ENCODE measurements around the gene SELENOW.
"Not testable (repeated sequence)": the region's sequence is repeated elsewhere in the genome, so short reads cannot be mapped to it uniquely, and the experiment has no call there.

Gene SELENOW

DNA sequence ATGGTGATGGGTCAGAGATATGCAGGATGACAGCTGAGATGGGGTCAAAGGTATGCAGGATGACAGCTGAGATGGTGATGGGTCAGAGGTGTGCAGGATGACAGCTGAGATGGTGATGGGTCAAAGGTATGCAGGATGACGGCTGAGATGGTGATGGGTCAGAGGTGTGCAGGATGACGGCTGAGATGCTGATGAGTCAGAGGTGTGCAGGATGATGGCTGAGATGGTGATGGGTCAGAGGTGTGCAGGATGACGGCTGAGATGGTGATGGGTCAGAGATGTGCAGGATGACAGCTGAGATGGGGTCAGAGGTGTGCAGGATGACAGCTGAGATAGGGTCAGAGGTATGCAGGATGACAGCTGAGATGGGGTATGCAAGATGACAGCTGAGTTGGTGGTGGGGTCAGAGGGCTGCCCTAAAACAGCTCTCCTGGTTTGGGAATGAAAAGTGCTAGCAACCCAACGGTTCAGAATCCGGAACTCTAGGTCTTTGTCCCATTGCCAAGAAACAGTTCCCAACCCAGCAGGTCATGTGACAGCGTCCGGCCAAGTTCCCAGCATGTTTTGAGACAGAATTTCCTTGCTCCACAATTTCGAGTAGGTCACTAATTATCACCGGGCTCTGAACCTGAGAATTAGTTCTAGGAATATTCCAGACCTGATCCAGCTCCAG, 3.2 kb downstream of the SELENOW start:
- H3K27ac ChIP-seq (ENCODE audit: poor library complexity, severe bottlenecking) = no peak overlapping the region
- H3K27me3 ChIP-seq (ENCODE audit: insufficient read depth, poor library complexity, severe bottlenecking) = no peaks in the 10 kb centered on the region
- H3K36me3 ChIP-seq (ENCODE audit: low read depth) = peaks cover 43% of the 10 kb centered on the region
- H3K4me1 ChIP-seq (ENCODE audit: insufficient read depth, poor library complexity, severe bottlenecking) = peaks cover 9% of the 10 kb centered on the region
- no peaks in the 10 kb centered on the region for H3K9me3 ChIP-seq (ENCODE audit: severe bottlenecking)
- TF ChIP-seq, protein P1, sequence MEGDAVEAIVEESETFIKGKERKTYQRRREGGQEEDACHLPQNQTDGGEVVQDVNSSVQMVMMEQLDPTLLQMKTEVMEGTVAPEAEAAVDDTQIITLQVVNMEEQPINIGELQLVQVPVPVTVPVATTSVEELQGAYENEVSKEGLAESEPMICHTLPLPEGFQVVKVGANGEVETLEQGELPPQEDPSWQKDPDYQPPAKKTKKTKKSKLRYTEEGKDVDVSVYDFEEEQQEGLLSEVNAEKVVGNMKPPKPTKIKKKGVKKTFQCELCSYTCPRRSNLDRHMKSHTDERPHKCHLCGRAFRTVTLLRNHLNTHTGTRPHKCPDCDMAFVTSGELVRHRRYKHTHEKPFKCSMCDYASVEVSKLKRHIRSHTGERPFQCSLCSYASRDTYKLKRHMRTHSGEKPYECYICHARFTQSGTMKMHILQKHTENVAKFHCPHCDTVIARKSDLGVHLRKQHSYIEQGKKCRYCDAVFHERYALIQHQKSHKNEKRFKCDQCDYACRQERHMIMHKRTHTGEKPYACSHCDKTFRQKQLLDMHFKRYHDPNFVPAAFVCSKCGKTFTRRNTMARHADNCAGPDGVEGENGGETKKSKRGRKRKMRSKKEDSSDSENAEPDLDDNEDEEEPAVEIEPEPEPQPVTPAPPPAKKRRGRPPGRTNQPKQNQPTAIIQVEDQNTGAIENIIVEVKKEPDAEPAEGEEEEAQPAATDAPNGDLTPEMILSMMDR (IDR thresholded peaks at IDR 0.05; ENCODE audit: poor library complexity, severe bottlenecking) = no peak
- ATAC-seq (ENCODE audit: low read depth) (no peak), DNase-seq (ENCODE audit: low spot score) (no peak)
- no peak overlapping the region for H3K4me3 ChIP-seq (ENCODE audit: severe bottlenecking)

DNA sequence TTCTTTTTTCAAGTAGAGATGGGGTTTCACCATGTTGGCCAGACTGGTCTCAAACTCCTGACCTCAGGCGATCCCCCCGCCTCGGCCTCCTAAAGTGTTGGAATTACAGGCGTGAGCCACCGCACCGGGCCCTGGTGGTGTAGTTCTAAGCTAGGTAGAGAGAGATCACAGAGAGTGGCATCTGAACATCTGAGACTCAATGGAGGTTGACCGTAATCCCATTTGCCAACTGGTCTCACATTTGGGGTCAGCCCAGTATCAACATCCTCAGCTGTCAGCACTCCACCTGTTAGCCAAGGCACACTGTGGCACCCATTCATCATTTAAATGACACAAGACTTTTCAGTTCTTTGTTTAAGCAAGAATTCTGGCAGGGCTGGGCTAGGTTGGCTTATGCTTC, 8.1 kb downstream of the SELENOW start:
- ATAC-seq (ENCODE audit: low read depth) = no peak
- Histone ChIP-seq H3K4me3 (ENCODE audit: severe bottlenecking) (no peak overlapping the region), H3K36me3 (ENCODE audit: low read depth) (peaks cover 28% of the 10 kb centered on the region), H3K4me1 (ENCODE audit: insufficient read depth, poor library complexity, severe bottlenecking) (peaks cover 14% of the 10 kb centered on the region), H3K9me3 (ENCODE audit: severe bottlenecking) (no peaks in the 10 kb centered on the region), H3K27me3 (ENCODE audit: insufficient read depth, poor library complexity, severe bottlenecking) (no peaks in the 10 kb centered on the region), H3K27ac (ENCODE audit: poor library complexity, severe bottlenecking) (no peak overlapping the region)
- no peak for DNase-seq (ENCODE audit: low spot score)
- TF ChIP-seq, protein P1 (IDR thresholded peaks at IDR 0.05; ENCODE audit: poor library complexity, severe bottlenecking) = no peak

DNA sequence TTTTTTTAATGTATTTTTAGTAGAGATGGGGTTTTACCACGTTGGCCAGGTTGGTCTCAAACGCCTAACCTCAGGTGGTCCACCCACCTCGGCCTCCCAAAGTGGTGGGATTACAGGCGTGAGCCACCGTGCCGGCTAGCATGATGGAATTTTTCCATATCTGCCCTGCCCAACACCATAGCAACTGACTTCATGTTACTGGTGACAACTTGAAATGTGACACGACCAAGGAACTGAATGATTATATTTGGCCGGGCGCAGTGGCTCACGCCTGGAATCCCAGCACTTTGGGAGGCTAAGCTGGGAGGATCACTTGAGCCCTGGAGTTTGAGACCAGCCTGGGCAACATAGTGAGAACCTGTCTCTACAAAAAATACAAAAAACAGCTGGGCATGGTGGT, 8.8 kb downstream of the SELENOW start:
- H3K4me1 ChIP-seq (ENCODE audit: insufficient read depth, poor library complexity, severe bottlenecking) = peaks cover 14% of the 10 kb centered on the region
- H3K9me3 ChIP-seq (ENCODE audit: severe bottlenecking); DNase-seq (ENCODE audit: low spot score); H3K27ac ChIP-seq (ENCODE audit: poor library complexity, severe bottlenecking); H3K4me3 ChIP-seq (ENCODE audit: severe bottlenecking); ATAC-seq (ENCODE audit: low read depth); H3K27me3 ChIP-seq (ENCODE audit: insufficient read depth, poor library complexity, severe bottlenecking): not testable (repeated sequence)
- H3K36me3 ChIP-seq (ENCODE audit: low read depth) = peaks cover 23% of the 10 kb centered on the region

DNA sequence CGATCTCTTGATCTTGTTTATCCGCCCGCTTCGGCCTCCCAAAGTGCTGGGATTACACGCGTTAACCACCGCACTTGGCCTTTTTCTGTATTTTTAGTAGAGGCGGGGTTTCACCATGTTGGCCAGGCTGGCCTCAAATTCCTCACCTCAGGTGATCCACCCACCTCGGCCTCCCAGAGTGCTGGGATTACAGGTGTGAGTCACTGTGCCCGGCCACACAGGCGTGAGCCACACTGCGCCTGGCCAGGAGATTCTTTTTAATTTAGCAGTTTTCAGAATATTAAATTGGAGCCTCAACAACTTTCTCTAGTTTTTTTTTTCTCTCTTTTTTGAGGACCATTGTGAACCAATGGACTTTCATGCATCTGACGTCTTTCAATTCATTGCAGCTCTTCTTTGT, 11.3 kb downstream of the SELENOW start:
- not testable (repeated sequence) for H3K27me3 ChIP-seq (ENCODE audit: insufficient read depth, poor library complexity, severe bottlenecking); H3K36me3 ChIP-seq (ENCODE audit: low read depth); H3K4me3 ChIP-seq (ENCODE audit: severe bottlenecking); H3K9me3 ChIP-seq (ENCODE audit: severe bottlenecking); DNase-seq (ENCODE audit: low spot score)
- Histone ChIP-seq H3K27ac (ENCODE audit: poor library complexity, severe bottlenecking) (peak overlapping the region; percentile 22), H3K4me1 (ENCODE audit: insufficient read depth, poor library complexity, severe bottlenecking) (peaks cover 14% of the 10 kb centered on the region)
- ATAC-seq (ENCODE audit: low read depth) = peak; percentile 86

DNA sequence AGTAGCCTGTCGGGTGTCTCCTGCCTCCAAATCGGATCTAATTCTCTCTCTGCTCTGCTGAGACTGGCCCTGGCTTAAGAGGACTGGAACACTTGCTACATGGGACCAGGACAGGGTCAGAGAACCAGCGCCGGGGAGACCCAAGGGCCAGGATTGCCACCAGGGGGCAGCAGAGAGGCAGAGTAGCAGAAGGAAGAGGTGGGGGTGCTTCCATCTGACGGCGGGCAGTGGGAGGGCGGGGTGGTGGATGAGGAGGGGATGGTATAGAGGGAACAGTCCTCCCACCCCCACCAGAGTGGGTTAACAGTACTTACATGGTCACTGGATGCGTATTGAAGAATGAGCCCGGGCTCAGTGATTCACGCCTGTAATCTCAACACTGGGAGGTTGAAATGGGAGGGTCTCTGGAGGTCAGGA, 11.9 kb downstream of the SELENOW start:
- H3K9me3 ChIP-seq (ENCODE audit: severe bottlenecking) = peaks cover 6% of the 10 kb centered on the region
- H3K4me1 ChIP-seq (ENCODE audit: insufficient read depth, poor library complexity, severe bottlenecking) = peaks cover 14% of the 10 kb centered on the region
- H3K36me3 ChIP-seq (ENCODE audit: low read depth) = peaks cover 5% of the 10 kb centered on the region
- no peaks in the 10 kb centered on the region for H3K27me3 ChIP-seq (ENCODE audit: insufficient read depth, poor library complexity, severe bottlenecking)
- H3K27ac ChIP-seq (ENCODE audit: poor library complexity, severe bottlenecking) = peak overlapping the region; percentile 22
- ATAC-seq (ENCODE audit: low read depth) (peak; percentile 71), DNase-seq (ENCODE audit: low spot score) (peak; percentile 87)
- TF ChIP-seq, protein P1 (IDR thresholded peaks at IDR 0.05; ENCODE audit: poor library complexity, severe bottlenecking) = peak; percentile 93
- no peak overlapping the region for H3K4me3 ChIP-seq (ENCODE audit: severe bottlenecking)

DNA sequence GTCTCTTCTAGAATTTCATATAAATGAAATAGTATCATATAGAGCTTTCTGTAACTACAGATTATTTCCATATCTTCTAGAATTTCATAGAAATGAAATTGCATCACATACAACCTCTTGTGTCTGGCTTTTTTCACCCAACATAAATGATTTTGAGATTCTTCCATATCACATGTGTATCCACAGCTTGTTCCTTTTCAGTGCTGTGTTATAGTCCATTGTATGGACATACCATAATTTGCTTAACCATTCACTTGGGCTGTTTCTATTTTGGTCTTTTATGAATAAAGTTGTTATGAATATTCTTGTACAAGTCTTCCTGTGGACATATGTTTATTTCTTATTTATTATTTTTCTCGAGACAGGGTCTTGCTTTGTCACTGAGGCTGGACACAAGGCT, 14.1 kb downstream of the SELENOW start:
- TF ChIP-seq, protein P1 (IDR thresholded peaks at IDR 0.05; ENCODE audit: poor library complexity, severe bottlenecking) = no peak

More for the DNA sequence above, 14.1 kb downstream of the SELENOW start:
- peaks cover 6% of the 10 kb centered on the region for H3K9me3 ChIP-seq (ENCODE audit: severe bottlenecking)
- ATAC-seq (ENCODE audit: low read depth) (no peak), DNase-seq (ENCODE audit: low spot score) (no peak)
- H3K27ac ChIP-seq (ENCODE audit: poor library complexity, severe bottlenecking) = no peak overlapping the region
- no peaks in the 10 kb centered on the region for H3K36me3 ChIP-seq (ENCODE audit: low read depth)
- H3K4me3 ChIP-seq (ENCODE audit: severe bottlenecking) = no peak overlapping the region
- no peaks in the 10 kb centered on the region for H3K27me3 ChIP-seq (ENCODE audit: insufficient read depth, poor library complexity, severe bottlenecking)
- H3K4me1 ChIP-seq (ENCODE audit: insufficient read depth, poor library complexity, severe bottlenecking) = peaks cover 14% of the 10 kb centered on the region

Measured in RWPE2 (cell line).